ENCODE results near the gene IGF1R. TPM values are rescaled to one million over a fixed set of nuclear protein-coding genes. Genes with fewer than 3 reads are reported as not detected.

The IGF1R gene
- total and polyA plus RNA-seq, 4 donors, result 17.6 to 34.8 (median 21.0) TPM

- peak overlapping the region; percentile 77 for H3K27ac ChIP-seq (ENCODE audit: low read depth, low read length)
- DNase-seq (ENCODE audit: low read depth in 4 of 6, low spot score in 6 of 6), result peak in 2 of 6 donors; percentile 21 to 43
- no peak overlapping the region for H3K4me3 ChIP-seq (ENCODE audit: low read depth, low read length)
- no peaks in the 10 kb centered on the region for H3K9me3 ChIP-seq (ENCODE audit: control insufficient read depth, insufficient read depth, low read length)
- H3K27me3 ChIP-seq (ENCODE audit: control insufficient read depth, insufficient read depth, low read length), result no peaks in the 10 kb centered on the region
- peaks cover 20% of the 10 kb centered on the region for H3K4me1 ChIP-seq (ENCODE audit: control insufficient read depth, insufficient read depth, low read length)
- H3K36me3 ChIP-seq (ENCODE audit: control insufficient read depth, insufficient read depth, low read length), result no peaks in the 10 kb centered on the region
- 69% methylated on average over 7 of the region's 13 CpGs for WGBS (ENCODE audit: insufficient coverage)
These were observed 79.9 kb downstream of the IGF1R start for GRCh38 chr15:98728082-98728810.

- Histone ChIP-seq H3K27ac (ENCODE audit: low read depth, low read length) (no peak overlapping the region), H3K4me3 (ENCODE audit: low read depth, low read length) (no peak overlapping the region), H3K4me1 (ENCODE audit: control insufficient read depth, insufficient read depth, low read length) (peaks cover 20% of the 10 kb centered on the region), H3K9me3 (ENCODE audit: control insufficient read depth, insufficient read depth, low read length) (no peaks in the 10 kb centered on the region), H3K36me3 (ENCODE audit: control insufficient read depth, insufficient read depth, low read length) (no peaks in the 10 kb centered on the region), H3K27me3 (ENCODE audit: control insufficient read depth, insufficient read depth, low read length) (no peaks in the 10 kb centered on the region)
- DNase-seq (ENCODE audit: low read depth in 4 of 6, low spot score in 6 of 6), result no peak
- WGBS (ENCODE audit: insufficient coverage), result no CpG with 5 or more reads among the region's 2 CpGs
These were observed 80.4 kb downstream of the IGF1R start for GRCh38 chr15:98728811-98729160.

GRCh38 chr15:98729446-98730042 is 81.2 kb downstream of the IGF1R start:
- peaks cover 20% of the 10 kb centered on the region for H3K4me1 ChIP-seq (ENCODE audit: control insufficient read depth, insufficient read depth, low read length)
- H3K27me3 ChIP-seq (ENCODE audit: control insufficient read depth, insufficient read depth, low read length), result no peaks in the 10 kb centered on the region
- no peaks in the 10 kb centered on the region for H3K36me3 ChIP-seq (ENCODE audit: control insufficient read depth, insufficient read depth, low read length)
- peak in 1 of 6 donors; percentile 37 for DNase-seq (ENCODE audit: low read depth in 4 of 6, low spot score in 6 of 6)
- H3K9me3 ChIP-seq (ENCODE audit: control insufficient read depth, insufficient read depth, low read length), result no peaks in the 10 kb centered on the region
- H3K27ac ChIP-seq (ENCODE audit: low read depth, low read length), result no peak overlapping the region
- WGBS (ENCODE audit: insufficient coverage), result 60% methylated on average over 2 of the region's 3 CpGs
- H3K4me3 ChIP-seq (ENCODE audit: low read depth, low read length), result no peak overlapping the region

GRCh38 chr15:98730860-98731711 is 82.7 kb downstream of the IGF1R start:
- Histone ChIP-seq H3K36me3 (ENCODE audit: control insufficient read depth, insufficient read depth, low read length) (no peaks in the 10 kb centered on the region), H3K27me3 (ENCODE audit: control insufficient read depth, insufficient read depth, low read length) (no peaks in the 10 kb centered on the region), H3K9me3 (ENCODE audit: control insufficient read depth, insufficient read depth, low read length) (no peaks in the 10 kb centered on the region), H3K4me3 (ENCODE audit: low read depth, low read length) (no peak overlapping the region), H3K4me1 (ENCODE audit: control insufficient read depth, insufficient read depth, low read length) (peaks cover 20% of the 10 kb centered on the region), H3K27ac (ENCODE audit: low read depth, low read length) (no peak overlapping the region)
- WGBS (ENCODE audit: insufficient coverage), result 90% methylated on average over 7 of the region's 13 CpGs
- no peak for DNase-seq (ENCODE audit: low read depth in 4 of 6, low spot score in 6 of 6)

GRCh38 chr15:98731712-98732450 is 83.5 kb downstream of the IGF1R start:
- H3K4me3 ChIP-seq (ENCODE audit: low read depth, low read length), result no peak overlapping the region
- no peak overlapping the region for H3K27ac ChIP-seq (ENCODE audit: low read depth, low read length)
- H3K9me3 ChIP-seq (ENCODE audit: control insufficient read depth, insufficient read depth, low read length), result no peaks in the 10 kb centered on the region
- 93% methylated on average over 6 of the region's 9 CpGs for WGBS (ENCODE audit: insufficient coverage)
- no peak for DNase-seq (ENCODE audit: low read depth in 4 of 6, low spot score in 6 of 6)
- peaks cover 25% of the 10 kb centered on the region for H3K4me1 ChIP-seq (ENCODE audit: control insufficient read depth, insufficient read depth, low read length)
- no peaks in the 10 kb centered on the region for H3K36me3 ChIP-seq (ENCODE audit: control insufficient read depth, insufficient read depth, low read length)
- no peaks in the 10 kb centered on the region for H3K27me3 ChIP-seq (ENCODE audit: control insufficient read depth, insufficient read depth, low read length)

GRCh38 chr15:98733098-98733497 is 84.8 kb downstream of the IGF1R start:
- no peaks in the 10 kb centered on the region for H3K27me3 ChIP-seq (ENCODE audit: control insufficient read depth, insufficient read depth, low read length)
- no peaks in the 10 kb centered on the region for H3K9me3 ChIP-seq (ENCODE audit: control insufficient read depth, insufficient read depth, low read length)
- DNase-seq (ENCODE audit: low read depth in 4 of 6, low spot score in 6 of 6), result no peak
- no peak overlapping the region for H3K27ac ChIP-seq (ENCODE audit: low read depth, low read length)
- H3K36me3 ChIP-seq (ENCODE audit: control insufficient read depth, insufficient read depth, low read length), result no peaks in the 10 kb centered on the region
- H3K4me1 ChIP-seq (ENCODE audit: control insufficient read depth, insufficient read depth, low read length), result peaks cover 18% of the 10 kb centered on the region
- 97% methylated on average over 4 of the region's 5 CpGs for WGBS (ENCODE audit: insufficient coverage)
- no peak overlapping the region for H3K4me3 ChIP-seq (ENCODE audit: low read depth, low read length)

GRCh38 chr15:98734466-98735199 is 86.3 kb downstream of the IGF1R start:
- DNase-seq (ENCODE audit: low read depth in 4 of 6, low spot score in 6 of 6), result no peak
- Histone ChIP-seq H3K27me3 (ENCODE audit: control insufficient read depth, insufficient read depth, low read length) (no peaks in the 10 kb centered on the region), H3K4me3 (ENCODE audit: low read depth, low read length) (no peak overlapping the region), H3K9me3 (ENCODE audit: control insufficient read depth, insufficient read depth, low read length) (no peaks in the 10 kb centered on the region), H3K4me1 (ENCODE audit: control insufficient read depth, insufficient read depth, low read length) (peaks cover 14% of the 10 kb centered on the region), H3K27ac (ENCODE audit: low read depth, low read length) (no peak overlapping the region), H3K36me3 (ENCODE audit: control insufficient read depth, insufficient read depth, low read length) (no peaks in the 10 kb centered on the region)
- WGBS (ENCODE audit: insufficient coverage), result 85% methylated on average over 5 of the region's 8 CpGs

- DNase-seq (ENCODE audit: low read depth in 4 of 6, low spot score in 6 of 6), result no peak
- Histone ChIP-seq H3K4me1 (ENCODE audit: control insufficient read depth, insufficient read depth, low read length) (peaks cover 15% of the 10 kb centered on the region), H3K9me3 (ENCODE audit: control insufficient read depth, insufficient read depth, low read length) (no peaks in the 10 kb centered on the region), H3K27me3 (ENCODE audit: control insufficient read depth, insufficient read depth, low read length) (no peaks in the 10 kb centered on the region), H3K4me3 (ENCODE audit: low read depth, low read length) (no peak overlapping the region), H3K36me3 (ENCODE audit: control insufficient read depth, insufficient read depth, low read length) (no peaks in the 10 kb centered on the region), H3K27ac (ENCODE audit: low read depth, low read length) (no peak overlapping the region)
- 77% methylated on average over 2 of the region's 4 CpGs for WGBS (ENCODE audit: insufficient coverage)
These were observed 87.0 kb downstream of the IGF1R start for GRCh38 chr15:98735304-98735703.
